NT2/D1 (cell line): ENCODE data around the gene GPC6.

ENCODE experiments used
- DNase-seq: peaks from one replicate; pipeline ENCODE4 v3.0.0-alpha.2; 2011; ENCODE audit warnings: low read depth, low spot score
- H3K27me3 ChIP-seq: 2 replicates; pipeline ENCODE4 v1.6.0; 2011; ENCODE audit warnings: mild to moderate bottlenecking; ENCODE audit not compliant: insufficient read length, insufficient read depth
- H3K36me3 ChIP-seq: 2 replicates; pipeline ENCODE4 v1.6.1; 2011; ENCODE audit warnings: mild to moderate bottlenecking, low read length, mixed read lengths; ENCODE audit not compliant: insufficient read depth, insufficient read length
- H3K4me1 ChIP-seq: 2 replicates; pipeline ENCODE4 v1.5.1; 2011; ENCODE audit not compliant: insufficient read depth, insufficient read length
- H3K4me3 ChIP-seq: 2 replicates; pipeline ENCODE4 v1.5.1; 2011; ENCODE audit warnings: low read depth; ENCODE audit not compliant: insufficient read length
- H3K9ac ChIP-seq: 2 replicates; pipeline ENCODE4 v1.6.0; 2011; ENCODE audit warnings: low read depth; ENCODE audit not compliant: insufficient read length
- H3K9me3 ChIP-seq: 2 replicates; pipeline ENCODE4 v1.5.1; 2011; ENCODE audit warnings: mild to moderate bottlenecking, low read length; ENCODE audit not compliant: insufficient read depth
- SUZ12 ChIP-seq: IDR thresholded peaks from 2 replicates; pipeline ENCODE4 v1.6.1; 2011; ENCODE audit not compliant: insufficient read length, insufficient read depth; ENCODE audit errors: extremely low read depth
- YY1 ChIP-seq: IDR thresholded peaks from 2 replicates; pipeline ENCODE4 v1.6.1; 2011; ENCODE audit not compliant: insufficient read length, insufficient read depth
- ZNF274 ChIP-seq: IDR thresholded peaks from 2 replicates; pipeline ENCODE4 v1.6.1; 2011; ENCODE audit warnings: mild to moderate bottlenecking, low read depth, low read length

GPC6 gene

GRCh38 chr13:93947651-93948050, 721.0 kb downstream of the GPC6 start:
- H3K27me3 ChIP-seq: no peaks in the 10 kb centered on the region
- H3K9me3 ChIP-seq: no peaks in the 10 kb centered on the region
- H3K4me3 ChIP-seq: no peak overlapping the region
- no peaks in the 10 kb centered on the region for H3K36me3 ChIP-seq
- H3K4me1 ChIP-seq: no peaks in the 10 kb centered on the region
- TF ChIP-seq YY1 (no peak), SUZ12 (no peak), ZNF274 (no peak)
- no peak overlapping the region for H3K9ac ChIP-seq
- no peak for DNase-seq

DNA sequence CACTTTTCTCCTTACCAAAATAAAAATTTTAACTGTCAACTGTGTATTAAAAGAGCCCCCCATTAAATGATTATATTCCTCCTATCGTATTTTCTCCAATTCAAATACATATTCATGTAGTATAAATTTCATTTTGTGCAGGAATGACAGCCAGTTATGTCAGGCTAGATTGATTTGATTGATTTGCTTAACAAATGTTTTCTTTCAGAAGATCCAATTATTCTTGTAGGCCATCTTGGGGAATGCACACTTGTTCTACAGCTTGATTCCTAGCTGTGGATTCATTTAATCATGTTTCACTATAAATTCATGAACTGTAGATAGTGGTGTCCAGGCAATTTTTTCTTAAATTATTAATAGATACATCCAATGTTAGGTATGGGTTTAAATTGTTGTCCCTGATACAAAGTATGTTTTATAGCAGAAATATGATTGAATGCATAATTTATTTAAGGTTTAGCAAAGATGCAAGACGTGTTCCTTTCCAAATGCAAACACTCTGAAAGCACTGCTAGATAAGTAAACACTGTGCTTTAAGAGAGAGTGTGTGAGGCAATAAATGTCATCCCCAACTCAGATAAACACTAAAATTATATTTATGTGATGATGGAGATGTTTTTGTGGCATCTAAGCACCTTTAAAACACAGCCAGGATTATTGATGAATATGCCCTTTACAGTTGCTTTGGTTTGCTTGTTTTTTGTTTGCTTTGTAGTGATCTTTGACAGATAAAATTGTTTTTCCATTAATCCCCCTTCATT, 721.7 kb downstream of the GPC6 start:
- no peak for DNase-seq
- H3K36me3 ChIP-seq: no peaks in the 10 kb centered on the region
- TF ChIP-seq ZNF274: no peak
- no peak for TF ChIP-seq SUZ12
- no peak for TF ChIP-seq YY1
- H3K4me3 ChIP-seq: no peak overlapping the region
- H3K4me1 ChIP-seq: no peaks in the 10 kb centered on the region
- no peak overlapping the region for H3K9ac ChIP-seq
- H3K27me3 ChIP-seq: no peaks in the 10 kb centered on the region
- no peaks in the 10 kb centered on the region for H3K9me3 ChIP-seq

- Histone ChIP-seq H3K9ac (no peak overlapping the region), H3K9me3 (no peaks in the 10 kb centered on the region), H3K4me3 (no peak overlapping the region), H3K36me3 (no peaks in the 10 kb centered on the region), H3K4me1 (no peaks in the 10 kb centered on the region), H3K27me3 (no peaks in the 10 kb centered on the region)
- no peak for DNase-seq
- TF ChIP-seq SUZ12 (no peak), ZNF274 (no peak), YY1 (no peak)
These were observed 724.5 kb downstream of the GPC6 start for GRCh38 chr13:93951108-93951507.

DNA sequence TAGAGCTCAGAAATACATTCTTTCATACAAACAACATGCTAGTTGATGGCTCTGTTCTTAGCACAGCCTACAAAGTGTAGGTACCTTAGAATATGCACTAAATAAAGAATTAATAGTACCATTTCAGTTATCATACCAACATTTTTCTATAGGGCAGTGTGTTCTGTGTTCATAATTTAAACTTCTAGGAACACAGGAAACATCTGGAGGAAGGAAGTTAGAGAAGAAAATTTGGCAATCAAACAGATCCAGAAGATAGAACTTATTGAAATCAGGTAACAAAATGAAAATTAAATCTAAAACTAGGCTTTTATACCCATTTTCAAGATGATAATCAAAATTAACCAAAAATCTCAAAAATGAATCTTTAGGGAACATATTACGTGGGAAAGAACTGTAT, 725.3 kb downstream of the GPC6 start:
- no peaks in the 10 kb centered on the region for H3K9me3 ChIP-seq
- DNase-seq: no peak
- no peaks in the 10 kb centered on the region for H3K4me1 ChIP-seq
- no peak overlapping the region for H3K4me3 ChIP-seq
- TF ChIP-seq ZNF274 (no peak), SUZ12 (no peak), YY1 (no peak)
- no peaks in the 10 kb centered on the region for H3K27me3 ChIP-seq
- no peaks in the 10 kb centered on the region for H3K36me3 ChIP-seq
- H3K9ac ChIP-seq: no peak overlapping the region

DNA sequence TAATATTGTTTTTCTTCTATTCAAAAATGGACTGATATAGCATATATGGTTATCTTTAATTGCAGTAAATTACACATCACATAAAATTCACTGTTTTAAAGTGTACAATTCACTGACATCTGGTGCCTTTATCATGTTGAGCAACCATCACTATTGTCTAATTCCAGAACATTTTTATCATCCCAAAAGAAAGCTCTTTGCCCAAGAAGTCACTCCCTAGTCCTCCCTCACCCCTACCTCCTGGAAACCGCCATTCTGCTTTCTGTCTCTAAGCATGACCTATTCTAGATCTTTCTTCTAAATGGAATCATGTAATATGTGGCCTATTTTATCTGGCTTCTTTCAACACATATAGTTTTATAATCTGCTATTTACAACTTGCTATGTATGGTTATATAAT, 727.2 kb downstream of the GPC6 start:
- DNase-seq: no peak
- Histone ChIP-seq H3K36me3 (no peaks in the 10 kb centered on the region), H3K9ac (no peak overlapping the region), H3K4me1 (no peaks in the 10 kb centered on the region), H3K9me3 (no peaks in the 10 kb centered on the region), H3K4me3 (no peak overlapping the region), H3K27me3 (no peaks in the 10 kb centered on the region)
- no peak for TF ChIP-seq SUZ12

DNA sequence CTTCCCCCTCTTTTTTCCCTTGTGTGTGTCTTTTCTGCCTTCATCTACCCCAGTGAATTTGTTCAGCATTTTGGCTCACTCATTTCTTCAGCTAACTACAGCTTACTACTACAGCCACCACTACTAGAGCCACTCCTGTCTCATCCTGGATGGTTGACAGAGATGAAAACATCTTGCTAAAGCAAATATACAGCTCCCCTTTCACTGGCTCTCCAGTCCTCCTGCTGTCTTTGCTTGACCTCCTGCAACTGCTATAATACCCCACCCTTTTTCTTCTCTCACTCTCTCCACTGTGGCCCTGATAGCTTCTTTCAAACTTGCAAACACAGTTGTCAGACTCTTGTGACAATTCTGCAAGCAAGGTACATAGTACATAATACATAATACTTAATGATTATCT, 729.3 kb downstream of the GPC6 start:
- H3K27me3 ChIP-seq: no peaks in the 10 kb centered on the region
- H3K9me3 ChIP-seq: no peaks in the 10 kb centered on the region
- no peak overlapping the region for H3K4me3 ChIP-seq
- no peaks in the 10 kb centered on the region for H3K4me1 ChIP-seq
- TF ChIP-seq YY1 (no peak), SUZ12 (no peak), ZNF274 (no peak)
- no peak overlapping the region for H3K9ac ChIP-seq
- no peaks in the 10 kb centered on the region for H3K36me3 ChIP-seq
- no peak for DNase-seq

- no peak for DNase-seq
- no peak overlapping the region for H3K9ac ChIP-seq
- no peaks in the 10 kb centered on the region for H3K9me3 ChIP-seq
- H3K27me3 ChIP-seq: no peaks in the 10 kb centered on the region
- no peaks in the 10 kb centered on the region for H3K4me1 ChIP-seq
- TF ChIP-seq ZNF274: no peak
- no peak for TF ChIP-seq SUZ12
- no peak for TF ChIP-seq YY1
- H3K36me3 ChIP-seq: no peaks in the 10 kb centered on the region
- H3K4me3 ChIP-seq: no peak overlapping the region
These were observed 729.8 kb downstream of the GPC6 start for GRCh38 chr13:93956426-93956825.

DNA sequence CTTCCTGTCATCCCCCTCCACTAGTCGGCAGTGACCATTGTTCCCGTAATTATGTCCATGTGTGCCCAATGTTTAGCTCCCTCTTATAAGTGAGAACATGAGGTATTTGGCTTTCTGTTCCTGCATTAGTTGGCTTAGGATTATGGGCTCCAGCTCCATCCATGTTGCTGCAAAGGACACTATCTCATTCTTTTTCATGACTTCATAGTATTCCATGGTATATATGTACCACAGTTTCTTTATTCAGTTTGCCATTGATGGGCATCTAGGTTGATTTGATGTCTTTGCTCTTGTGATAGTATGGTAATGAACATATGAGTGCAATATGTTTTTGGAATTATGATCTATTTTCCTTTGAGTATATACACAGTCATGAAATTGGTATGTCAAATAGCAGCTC, 730.8 kb downstream of the GPC6 start:
- Histone ChIP-seq H3K9me3 (no peaks in the 10 kb centered on the region), H3K4me3 (no peak overlapping the region), H3K9ac (no peak overlapping the region), H3K36me3 (no peaks in the 10 kb centered on the region), H3K4me1 (no peaks in the 10 kb centered on the region), H3K27me3 (no peaks in the 10 kb centered on the region)
- no peak for DNase-seq
- TF ChIP-seq ZNF274 (no peak), SUZ12 (no peak), YY1 (no peak)
